HG03196 (cell line): Measurements from ENCODE around the gene MVB12B.

Experiments
- ATAC-seq: cut with Tn5 transposase; IDR thresholded peaks from one replicate; pipeline ENCODE4 v1.9.1; 2021; ENCODE audit not compliant: unreplicated experiment

Gene MVB12B

GRCh38 chr9:126329476-126330275 is 3.0 kb downstream of the MVB12B start:
- no peak for ATAC-seq

- no peak for ATAC-seq
Measured at GRCh38 chr9:126330536-126330935, 3.9 kb downstream of the MVB12B start.

DNA sequence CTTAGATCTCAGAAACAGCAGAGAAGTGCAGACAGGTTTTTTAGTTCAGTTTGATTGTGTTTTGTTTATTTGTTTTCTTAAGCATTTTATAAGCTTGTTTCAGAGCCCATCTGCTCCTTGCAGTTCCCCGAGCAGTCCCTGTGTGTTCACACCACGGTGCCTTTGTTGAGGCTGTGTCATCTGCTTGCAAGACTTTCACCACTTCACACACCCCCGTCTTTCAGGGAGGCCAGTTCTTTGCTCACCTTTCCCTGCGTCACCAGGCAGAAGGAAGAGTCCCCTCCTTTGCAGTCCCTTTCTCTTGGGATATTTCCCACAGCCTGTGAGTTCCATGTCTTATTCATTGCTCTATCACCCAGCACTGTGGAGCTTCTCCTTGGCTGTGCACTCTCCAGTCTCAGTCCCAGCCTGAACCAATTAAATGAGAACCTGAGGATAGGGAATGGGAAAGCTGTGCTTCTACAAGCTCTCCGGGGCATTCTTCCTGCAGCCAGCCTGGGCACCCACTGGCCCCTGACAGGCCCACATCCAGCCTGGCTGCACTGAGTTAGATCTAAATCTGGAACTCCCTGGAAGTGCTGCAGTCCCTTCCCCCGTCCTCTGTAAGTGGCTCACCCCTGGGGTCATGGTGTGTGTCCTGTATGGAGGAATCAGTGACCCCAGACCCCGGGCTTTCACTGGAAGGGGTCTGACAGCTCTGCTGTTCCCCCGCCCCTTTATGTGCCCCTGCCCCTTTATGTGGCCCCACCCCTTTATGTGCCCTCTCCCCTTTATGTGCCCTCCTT is 5.5 kb downstream of the MVB12B start:
- ATAC-seq: no peak

DNA sequence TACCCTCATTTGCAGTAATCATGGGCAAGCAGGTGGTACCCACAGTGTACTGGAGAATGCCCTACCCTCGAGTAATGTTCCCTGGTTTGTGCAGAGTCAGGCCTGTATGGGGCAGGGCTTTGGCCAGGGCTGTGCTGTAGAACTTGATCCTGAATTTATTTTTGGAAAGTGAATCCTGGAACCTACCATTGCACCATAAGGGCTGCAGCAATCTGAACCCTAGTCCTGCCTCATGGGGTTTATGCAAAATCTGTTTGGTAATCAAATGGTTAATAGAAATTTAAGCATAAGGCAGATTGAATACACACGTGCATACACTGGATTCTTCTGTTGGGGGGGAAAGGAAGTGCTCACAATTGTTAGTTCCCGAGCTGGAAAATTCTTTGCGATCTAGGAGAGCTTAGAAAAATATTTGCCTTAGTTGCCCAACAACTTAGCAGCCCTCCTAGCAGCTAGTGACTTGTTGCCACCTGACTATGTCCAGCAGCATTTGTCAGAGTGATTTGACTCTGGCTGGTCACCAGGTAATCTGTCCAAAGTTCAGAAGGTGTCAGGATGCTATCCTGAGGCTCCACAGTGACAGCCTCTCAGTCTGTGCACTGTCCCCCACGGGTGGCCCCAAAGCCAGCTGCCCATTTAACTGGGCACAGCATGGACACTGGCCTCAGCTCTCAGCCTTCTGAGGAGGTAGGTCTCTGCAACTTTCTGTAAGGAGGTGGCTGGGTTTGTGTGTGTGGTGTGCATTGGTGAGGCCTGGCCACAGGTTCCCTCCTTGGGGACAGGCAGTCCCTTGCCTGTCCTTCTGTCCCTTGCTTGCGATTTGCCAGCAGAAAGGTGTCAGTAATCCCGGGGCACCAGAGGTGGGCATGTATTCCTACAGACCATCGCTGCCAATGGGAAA is 8.3 kb downstream of the MVB12B start:
- no peak for ATAC-seq

DNA sequence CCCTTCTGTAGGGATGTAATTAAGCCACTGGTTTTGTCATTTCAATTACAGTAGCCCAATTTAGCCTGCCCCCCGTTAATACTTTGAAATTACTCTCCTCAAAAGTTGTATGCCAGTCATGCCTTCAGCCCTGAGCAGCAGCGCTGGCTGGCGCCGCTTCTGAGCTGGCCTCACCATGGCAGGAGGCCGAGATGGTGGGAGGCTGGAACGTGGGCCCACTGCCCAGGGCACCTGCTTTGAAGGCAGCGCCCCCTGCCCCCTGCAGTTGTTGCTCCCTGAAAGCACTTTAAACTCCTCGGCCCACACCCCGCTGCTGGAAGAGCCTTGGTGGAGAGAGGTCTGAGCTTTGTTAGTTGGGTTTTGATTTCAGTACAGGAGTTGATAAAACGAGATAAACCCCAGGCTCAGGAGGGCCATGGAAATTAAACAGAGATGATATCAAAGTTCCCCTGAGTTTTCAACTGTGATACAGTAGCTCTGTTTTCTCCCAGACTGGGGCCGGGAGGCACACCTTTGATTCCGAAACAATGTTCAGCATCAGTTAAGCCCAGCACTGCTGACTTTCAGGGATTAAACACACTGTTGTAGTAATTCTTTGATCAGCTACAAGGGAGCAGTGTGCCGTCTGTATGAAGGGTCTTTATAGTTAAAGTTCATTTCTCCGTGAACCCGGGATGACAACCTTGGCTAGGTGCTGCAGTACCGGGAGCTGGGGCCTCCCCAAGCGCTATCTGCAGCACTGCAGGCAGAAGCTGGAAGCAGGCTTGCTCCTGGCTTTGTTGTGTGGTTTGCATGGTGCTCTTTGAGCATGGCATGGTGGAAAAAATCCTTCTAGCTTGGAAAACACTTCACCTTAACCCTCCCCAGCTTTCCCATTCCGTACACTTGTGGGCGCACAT is 9.5 kb downstream of the MVB12B start:
- ATAC-seq: no peak

- no peak for ATAC-seq
Measured at GRCh38 chr9:126336736-126337325, 10.2 kb downstream of the MVB12B start.

DNA sequence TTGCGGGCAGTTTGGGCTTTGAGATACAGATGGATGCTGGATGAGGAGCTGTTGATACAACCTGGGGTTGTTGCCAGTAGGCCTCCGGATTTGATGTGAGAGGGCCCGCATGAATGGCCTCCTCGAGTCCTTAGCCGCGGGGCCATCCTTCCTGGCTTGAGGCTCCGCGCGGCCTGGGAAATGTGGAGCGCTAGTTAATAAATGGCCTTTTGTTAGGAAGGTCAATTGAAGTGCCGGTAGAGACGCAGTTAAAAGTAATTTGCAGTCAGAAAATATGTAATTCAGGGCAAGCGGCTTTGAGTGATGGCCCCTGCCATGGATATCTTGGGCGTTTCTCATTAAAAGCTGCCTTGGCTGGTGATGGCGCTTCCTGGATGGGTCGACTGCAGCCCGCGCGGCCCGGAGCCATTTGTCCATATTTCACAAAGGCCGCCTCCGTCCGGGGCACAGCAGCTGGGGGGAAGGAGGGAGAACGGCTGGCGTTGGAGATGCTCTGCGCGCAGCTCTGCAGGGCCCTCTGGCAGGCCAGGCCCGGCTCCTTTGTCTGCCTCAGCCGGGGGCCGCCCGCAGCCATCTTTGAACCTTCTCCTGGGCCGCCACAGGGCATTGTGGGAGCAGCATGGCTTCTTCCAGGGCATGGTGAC is 11.2 kb downstream of the MVB12B start:
- ATAC-seq: no peak

GRCh38 chr9:126338945-126339344 is 12.3 kb downstream of the MVB12B start:
- ATAC-seq: no peak

GRCh38 chr9:126341426-126341825 is 14.8 kb downstream of the MVB12B start:
- ATAC-seq: no peak

DNA sequence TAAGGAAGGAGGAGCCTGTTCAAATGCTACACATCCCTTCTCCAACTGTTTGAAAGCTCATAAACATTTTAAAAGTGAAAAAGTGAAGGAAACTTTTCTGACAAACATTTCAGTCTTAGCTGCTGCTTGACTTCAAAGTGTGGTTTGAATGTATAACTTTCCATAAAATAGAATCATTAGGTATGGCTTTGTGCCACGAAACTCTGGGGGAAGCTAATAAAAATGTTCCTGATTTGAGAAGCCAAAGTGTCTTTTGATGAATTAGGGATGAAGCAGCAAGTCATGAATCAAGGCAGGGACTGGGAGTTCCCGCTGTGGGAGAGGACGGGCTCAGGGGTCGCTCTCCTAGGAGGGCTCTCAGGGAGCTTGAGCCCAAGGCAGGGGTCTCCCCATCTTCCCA is 15.3 kb downstream of the MVB12B start:
- no peak for ATAC-seq

DNA sequence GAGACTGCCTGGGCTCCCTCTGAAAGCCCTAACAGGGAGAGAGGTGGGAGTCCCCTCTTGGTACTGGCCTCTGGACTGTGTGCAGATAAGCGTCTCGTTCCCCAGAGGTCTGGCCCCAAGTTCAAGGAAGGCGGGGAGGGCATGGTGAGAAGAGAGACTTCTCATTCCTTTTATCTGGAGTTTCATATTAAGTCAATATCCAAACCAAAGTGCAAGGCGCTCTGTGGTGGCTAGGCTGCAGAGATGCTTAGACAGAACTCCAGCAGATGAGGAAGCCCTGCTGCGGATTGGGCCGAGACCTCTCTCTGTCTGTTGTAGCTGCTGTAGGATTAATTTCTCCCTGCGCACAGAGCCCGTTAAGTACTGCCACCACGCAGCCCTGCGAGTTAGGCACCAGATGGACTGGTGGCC is 16.0 kb downstream of the MVB12B start:
- no peak for ATAC-seq

GRCh38 chr9:126343271-126343700 is 16.7 kb downstream of the MVB12B start:
- no peak for ATAC-seq

DNA sequence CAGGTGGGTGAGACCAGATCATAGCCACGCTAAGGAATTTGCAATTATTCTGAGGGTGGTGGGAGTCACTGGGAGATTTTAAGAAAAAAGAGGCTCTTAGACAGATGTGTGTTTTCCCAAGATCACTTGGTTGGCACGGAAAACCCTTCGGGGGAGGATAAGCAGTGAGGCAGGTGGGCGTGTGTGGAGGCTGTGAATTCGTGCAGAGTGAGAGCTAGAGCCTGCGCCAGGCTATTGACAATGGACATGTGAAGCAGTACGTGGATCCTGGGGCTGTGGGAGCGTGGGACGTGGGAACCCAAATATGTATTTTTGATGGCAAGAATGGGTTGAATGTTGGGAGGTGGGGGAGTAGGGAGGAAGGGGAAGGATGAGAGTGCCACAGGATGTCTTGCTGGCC is 19.4 kb downstream of the MVB12B start:
- ATAC-seq: no peak

GRCh38 chr9:126347093-126347492 is 20.5 kb downstream of the MVB12B start:
- ATAC-seq: no peak

DNA sequence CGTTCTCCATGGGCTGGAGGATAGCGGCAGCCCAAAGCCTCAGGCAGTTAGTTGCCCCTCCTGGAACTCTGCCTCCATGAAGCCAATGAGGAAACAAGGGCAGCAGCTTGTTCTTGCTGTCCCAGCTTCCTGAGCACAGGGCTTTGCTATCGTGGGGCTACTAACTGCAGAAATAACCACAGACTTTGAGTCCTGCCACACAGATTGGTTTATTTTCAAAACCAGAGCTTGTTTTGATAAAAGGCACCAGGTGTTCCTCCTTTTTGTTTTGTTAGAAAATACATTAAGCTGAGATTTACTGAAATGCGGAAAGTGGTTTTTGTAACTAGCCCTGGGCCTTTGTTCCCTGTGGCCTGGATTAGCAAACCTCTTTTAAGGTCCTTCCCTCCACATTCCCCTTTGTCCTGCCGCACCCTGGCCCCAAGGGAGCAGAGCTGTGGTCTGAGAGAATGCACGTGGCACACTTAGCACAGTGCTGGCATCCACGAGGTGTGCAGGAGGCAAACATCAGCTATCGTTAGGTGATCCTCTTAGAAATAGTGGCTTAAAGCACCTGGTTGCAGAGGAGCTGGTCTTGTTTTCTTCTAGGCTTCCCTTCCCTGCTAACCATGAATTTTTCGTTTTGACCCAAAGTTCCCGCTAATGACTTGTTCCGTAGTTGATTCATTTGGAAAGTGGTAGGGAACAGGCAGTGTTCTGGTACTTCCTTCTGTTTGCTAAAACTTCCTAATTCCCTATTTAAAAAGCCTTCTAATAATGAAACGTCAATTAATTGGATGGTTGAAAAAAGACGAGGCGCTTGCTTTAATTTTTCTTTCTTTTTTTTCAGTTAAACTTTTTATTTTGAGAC is 21.5 kb downstream of the MVB12B start:
- ATAC-seq: no peak

GRCh38 chr9:126348911-126349550 is 22.4 kb downstream of the MVB12B start:
- ATAC-seq: no peak

DNA sequence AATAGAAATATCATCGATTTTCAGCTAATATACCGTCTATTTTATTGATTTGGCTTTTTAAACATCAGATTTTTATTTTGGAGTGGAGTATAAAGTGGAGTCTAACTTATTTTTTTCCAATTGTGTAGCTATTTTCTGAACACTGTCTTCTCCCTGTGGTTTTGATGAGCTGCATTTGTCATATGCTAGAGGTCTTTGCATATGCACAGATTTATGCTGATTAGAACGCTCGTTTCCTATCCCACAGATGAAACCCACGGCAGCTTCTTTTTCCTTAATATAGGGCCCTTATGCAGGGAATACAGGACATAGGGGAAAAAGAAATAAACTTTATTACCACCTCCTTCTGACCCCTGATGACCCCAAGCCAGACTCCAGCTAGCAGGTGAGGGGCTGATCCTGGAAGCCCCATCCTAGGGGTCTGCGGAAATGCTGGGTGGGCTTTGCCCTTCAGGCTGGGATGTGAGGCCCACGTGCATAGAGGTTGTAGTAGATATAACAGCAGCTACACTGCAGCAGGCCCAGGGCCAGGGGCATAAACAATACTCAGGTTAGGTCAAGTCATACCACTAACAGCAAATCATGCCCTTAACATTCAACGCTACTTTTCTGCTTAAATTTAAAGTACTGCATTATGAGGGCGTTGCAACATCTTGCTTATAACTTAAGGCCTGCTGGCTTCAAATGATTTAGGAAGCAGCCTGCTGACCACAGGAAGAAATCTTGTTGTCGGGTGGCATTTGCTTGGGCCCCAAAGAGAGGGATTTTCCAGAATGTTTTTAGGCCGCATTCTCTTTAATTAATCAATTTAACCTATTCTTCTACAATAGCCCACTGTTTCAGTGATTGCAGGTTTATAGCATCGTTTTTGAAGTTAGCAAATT is 28.5 kb downstream of the MVB12B start:
- no peak for ATAC-seq
